Breast epithelium (tissue), 3 donors: ENCODE data around the gene RUSF1.

Experiments
- CTCF ChIP-seq, 3 donors: fragments of 450-650 bp; IDR thresholded peaks; one replicate each; pipeline ENCODE4 v1.5.1; 2016 to 2017; ENCODE audit warnings: antibody characterized with exemption in 3 of 3, mild to moderate bottlenecking in 3 of 3, moderate library complexity in 3 of 3
- POLR2A ChIP-seq: fragments of 450-650 bp; IDR thresholded peaks from one replicate; pipeline ENCODE4 v1.6.1; 2016; ENCODE audit warnings: antibody characterized with exemption, mild to moderate bottlenecking, moderate library complexity
- POLR2AphosphoS5 ChIP-seq, 3 donors: sonication (generic); formaldehyde crosslinking; IDR thresholded peaks; one replicate each; pipeline ENCODE4 v1.6.1; 2017; ENCODE audit warnings: antibody characterized with exemption in 3 of 3

DNA sequence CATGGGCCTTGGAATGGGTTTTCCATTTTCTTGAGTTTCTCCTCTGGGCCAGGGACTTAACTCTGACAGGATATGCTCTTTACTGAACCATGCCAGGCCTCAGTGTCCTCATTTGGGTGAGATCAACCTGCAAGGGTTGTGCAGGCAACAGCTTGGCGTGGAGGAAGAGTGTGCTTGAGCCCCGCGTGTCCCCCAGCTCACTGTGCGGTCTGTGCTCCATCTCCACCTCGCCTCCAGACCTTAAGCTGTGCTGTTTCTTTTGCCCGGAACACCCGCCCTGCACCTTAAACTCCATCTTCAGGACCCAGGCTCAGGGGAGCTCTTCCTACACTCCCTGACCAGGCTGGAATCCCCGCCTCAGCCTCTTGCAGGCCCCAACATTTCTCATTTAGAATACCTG lies 9.7 kb downstream of the RUSF1 start:
- no peak for TF ChIP-seq CTCF (IDR thresholded peaks at IDR 0.05)
- TF ChIP-seq POLR2A: no peak
- no peak for TF ChIP-seq POLR2AphosphoS5 (IDR thresholded peaks at IDR 0.05)
